ENCODE data around the gene LRIT1.
A peak's percentile ranks its signal among the peaks of the same experiment; 100 is the strongest.

Gene LRIT1

GRCh38 chr10:84254552-84255478 lies 13.5 kb upstream of the LRIT1 start:
- no peak for DNase-seq (ENCODE audit: low spot score)

- no peak for DNase-seq (ENCODE audit: low spot score)
Measured at GRCh38 chr10:84248794-84249193, 7.4 kb upstream of the LRIT1 start.

GRCh38 chr10:84247496-84247895 lies 6.2 kb upstream of the LRIT1 start:
- DNase-seq (ENCODE audit: low spot score) = no peak

GRCh38 chr10:84244651-84245270 lies 3.4 kb upstream of the LRIT1 start, which contains the start of gene RGR:
RGR (plus strand) TSS chr10:84245053; CDS start chr10:84245091, 38 bp downstream.
- no peak for DNase-seq (ENCODE audit: low spot score)

- DNase-seq (ENCODE audit: low spot score) = peak; percentile 5
Measured at GRCh38 chr10:84243759-84244158, 2.4 kb upstream of the LRIT1 start.

GRCh38 chr10:84238909-84239308 lies 2.4 kb downstream of the LRIT1 start:
- no peak for DNase-seq (ENCODE audit: low spot score)

GRCh38 chr10:84237199-84238051 lies 3.9 kb downstream of the LRIT1 start:
- no peak for DNase-seq (ENCODE audit: low spot score)

GRCh38 chr10:84236807-84237198 lies 4.5 kb downstream of the LRIT1 start:
- no peak for DNase-seq (ENCODE audit: low spot score)

GRCh38 chr10:84235096-84235495 lies 6.2 kb downstream of the LRIT1 start:
- no peak for DNase-seq (ENCODE audit: low spot score)

GRCh38 chr10:84234479-84234878 lies 6.9 kb downstream of the LRIT1 start:
- no peak for DNase-seq (ENCODE audit: low spot score)

- no peak for DNase-seq (ENCODE audit: low spot score)
Measured at GRCh38 chr10:84233940-84234339, 7.4 kb downstream of the LRIT1 start.

GRCh38 chr10:84232376-84232775 lies 9.0 kb downstream of the LRIT1 start:
- no peak for DNase-seq (ENCODE audit: low spot score)

- no peak for DNase-seq (ENCODE audit: low spot score)
Measured at GRCh38 chr10:84230359-84230758, 11.0 kb downstream of the LRIT1 start.

- no peak for DNase-seq (ENCODE audit: low spot score)
Measured at GRCh38 chr10:84227810-84228209, 13.5 kb downstream of the LRIT1 start.

GRCh38 chr10:84226616-84227015 lies 14.7 kb downstream of the LRIT1 start:
- DNase-seq (ENCODE audit: low spot score) = no peak

GRCh38 chr10:84225427-84226173 lies 15.7 kb downstream of the LRIT1 start, which contains the start of gene LRIT2:
LRIT2 (minus strand) TSS chr10:84225544; CDS start chr10:84225520, 24 bp downstream.
- DNase-seq (ENCODE audit: low spot score) = no peak

- DNase-seq (ENCODE audit: low spot score) = no peak
Measured at GRCh38 chr10:84224411-84225028, 16.8 kb downstream of the LRIT1 start.

- no peak for DNase-seq (ENCODE audit: low spot score)
Measured at GRCh38 chr10:84221916-84222315, 19.4 kb downstream of the LRIT1 start.

- DNase-seq (ENCODE audit: low spot score) = no peak
Measured at GRCh38 chr10:84217746-84218145, 23.6 kb downstream of the LRIT1 start.

GRCh38 chr10:84216834-84217233 lies 24.5 kb downstream of the LRIT1 start:
- DNase-seq (ENCODE audit: low spot score) = no peak

GRCh38 chr10:84214612-84215235 lies 26.6 kb downstream of the LRIT1 start:
- DNase-seq (ENCODE audit: low spot score) = peak; percentile 24
